Small intestine (tissue), 7 donors: ENCODE data around the gene CYP8B1. TPM values are rescaled to one million over a fixed set of nuclear protein-coding genes. Genes with fewer than 3 reads are reported as not detected.

ENCODE experiments used
- DNase-seq, 2 donors: peaks; one replicate each; pipeline versions ENCODE4 v3.0.0 to v3.0.0-alpha.2; 2013
- FAIRE-seq: peaks from 2 replicates; lab custom pipeline; 2012; peaks lifted over from hg19 to GRCh38; lab: Jason Lieb, UNC
- H3K27ac ChIP-seq, 3 donors: one replicate each; pipeline ENCODE4 v1.5.1; 2013; ENCODE audit warnings: low read length in 2 of 3, mild to moderate bottlenecking in 2 of 3, control low read depth in 1 of 3, inconsistent platforms in 1 of 3, low read depth in 1 of 3, moderate library complexity in 1 of 3
- H3K27me3 ChIP-seq, 3 donors: one replicate each; pipeline ENCODE4 v1.6.1; 2013; ENCODE audit warnings: low read length in 3 of 3, inconsistent platforms in 1 of 3; ENCODE audit not compliant: control insufficient read depth in 3 of 3, insufficient read depth in 3 of 3
- H3K36me3 ChIP-seq, 3 donors: one replicate each; pipeline ENCODE4 v1.6.1; 2013; ENCODE audit warnings: low read length in 3 of 3, inconsistent platforms in 1 of 3, low read depth in 1 of 3, mild to moderate bottlenecking in 1 of 3, moderate library complexity in 1 of 3; ENCODE audit not compliant: control insufficient read depth in 3 of 3, insufficient read depth in 2 of 3
- H3K4me1 ChIP-seq, 3 donors: one replicate each; pipeline ENCODE4 v1.6.1; 2013; ENCODE audit warnings: low read length in 2 of 3, inconsistent platforms in 1 of 3, low read depth in 1 of 3, mild to moderate bottlenecking in 1 of 3, moderate library complexity in 1 of 3; ENCODE audit not compliant: control insufficient read depth in 3 of 3, insufficient read depth in 2 of 3
- H3K4me3 ChIP-seq, 3 donors: one replicate each; pipeline ENCODE4 v1.5.1; 2013; ENCODE audit warnings: low read length in 3 of 3, control low read depth in 1 of 3, inconsistent platforms in 1 of 3, low read depth in 1 of 3, mild to moderate bottlenecking in 1 of 3, moderate library complexity in 1 of 3
- H3K9me3 ChIP-seq, 2 donors: one replicate each; pipeline ENCODE4 v1.6.1; 2013; ENCODE audit warnings: low read depth in 1 of 2, low read length in 1 of 2; ENCODE audit not compliant: control insufficient read depth in 2 of 2, insufficient read depth in 1 of 2
- WGBS, 3 donors: extraction: QIAGEN DNeasy Blood & Tissue Kit; methylation state at CpG; one replicate each; pipeline ENCODE4 v1.1.7; 2013; 5-methylcytosine and 5-hydroxymethylcytosine counted together
- polyA plus RNA-seq, 4 donors: library from polyadenylated mRNA; stranded (reverse) in 3 of 4; unstranded in 1 of 4; fragments of 200-250 nt in 3 of 4; fragments of 120-200 nt in 1 of 4; gene quantifications; one replicate each; pipeline versions ENCODE4 v1.2.1 to v1.2.3, GENCODE V29; 2013
- donor health status: healthy with polysubstance abuse.
- donor health status: control.
- donor health status: control.
- donor health status: Bipolar disorder and iron deficiency.
- donor health status: healthy.

CYP8B1 gene
- polyA plus RNA-seq, 4 donors, result 0.01 to 0.25 TPM; not detected in 2

- Histone ChIP-seq H3K9me3 (no peaks in the 10 kb centered on the region), H3K27me3 (no peaks in the 10 kb centered on the region), H3K4me1 (peaks cover 0 to 36% (median 7%) of the 10 kb centered on the region in 3 donors), H3K4me3 (no peak overlapping the region), H3K36me3 (no peaks in the 10 kb centered on the region), H3K27ac (peak overlapping the region in 1 of 3 donors; percentile 41)
- no peak for DNase-seq
- 72 to 80% (median 76%) methylated on average over 1 of the region's 1 CpG for WGBS, 3 donors
- FAIRE-seq, result no peak
Observed at GRCh38 chr3:42853056-42853455, 22.6 kb downstream of the CYP8B1 start.

DNA sequence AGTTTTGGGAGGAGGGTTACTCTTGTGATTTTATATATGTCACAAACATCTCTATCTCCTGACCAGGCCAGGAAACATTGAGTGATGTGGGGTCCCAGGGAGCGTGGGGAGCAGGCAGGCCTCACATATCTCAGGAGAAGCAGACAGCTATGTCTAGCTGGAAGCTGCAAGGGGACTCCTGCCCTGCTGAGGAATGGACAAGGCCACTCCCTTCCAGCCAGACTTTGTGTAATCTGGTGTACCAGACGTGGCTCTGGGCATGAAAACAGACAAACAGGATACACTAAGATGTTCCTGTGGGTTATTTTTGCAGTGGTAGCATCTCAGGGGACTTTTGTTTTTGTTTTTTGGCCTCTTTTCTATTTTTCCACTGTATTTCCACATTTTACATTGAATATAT lies 23.2 kb downstream of the CYP8B1 start:
- DNase-seq (peak; percentile 37 to 58), FAIRE-seq (no peak)
- no peaks in the 10 kb centered on the region for H3K9me3 ChIP-seq
- H3K27me3 ChIP-seq, result no peaks in the 10 kb centered on the region
- WGBS, 3 donors, result 32 to 46% (median 34%) methylated on average over 2 of the region's 2 CpGs
- peaks cover 0 to 36% (median 7%) of the 10 kb centered on the region in 3 donors for H3K4me1 ChIP-seq
- H3K4me3 ChIP-seq, result no peak overlapping the region
- peak overlapping the region in 1 of 3 donors; percentile 41 for H3K27ac ChIP-seq
- no peaks in the 10 kb centered on the region for H3K36me3 ChIP-seq

DNA sequence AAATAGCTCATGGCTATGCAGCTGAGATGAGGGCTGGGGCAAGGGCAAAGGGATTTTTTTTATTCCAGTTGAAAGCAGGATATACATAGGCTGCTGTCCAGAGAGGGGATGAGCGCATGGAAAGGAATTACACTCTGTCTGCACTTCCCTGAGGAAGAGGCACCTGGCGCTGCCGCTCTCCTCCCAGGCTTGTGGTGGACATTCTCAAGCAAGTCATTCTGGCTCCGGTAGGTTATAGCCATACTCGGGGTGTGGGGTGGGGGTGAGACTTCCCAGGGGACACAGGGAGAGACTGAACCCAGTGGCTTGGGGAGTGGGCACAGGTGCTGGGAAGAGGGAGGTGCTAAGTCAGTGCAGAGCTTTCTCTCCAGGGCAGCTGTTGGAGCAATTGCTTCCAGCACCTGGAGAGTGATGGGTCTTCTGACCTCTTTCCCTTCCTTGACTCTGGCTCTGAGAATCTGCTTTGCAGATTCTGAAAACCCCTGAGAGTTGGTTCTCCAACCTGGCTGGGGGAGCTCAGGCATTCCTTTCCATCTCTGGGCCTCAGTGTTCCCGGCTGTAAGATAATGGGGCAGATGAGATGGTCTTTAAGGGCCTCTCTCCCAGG lies 24.3 kb downstream of the CYP8B1 start:
- H3K9me3 ChIP-seq, result no peaks in the 10 kb centered on the region
- no peak overlapping the region for H3K4me3 ChIP-seq
- peaks cover 0 to 36% (median 7%) of the 10 kb centered on the region in 3 donors for H3K4me1 ChIP-seq
- peak overlapping the region in 1 of 3 donors; percentile 17 for H3K27ac ChIP-seq
- no peak for DNase-seq
- no peaks in the 10 kb centered on the region for H3K36me3 ChIP-seq
- 89 to 95% (median 91%) methylated on average over 6 of the region's 6 CpGs for WGBS, 3 donors
- no peak for FAIRE-seq
- no peaks in the 10 kb centered on the region for H3K27me3 ChIP-seq

DNA sequence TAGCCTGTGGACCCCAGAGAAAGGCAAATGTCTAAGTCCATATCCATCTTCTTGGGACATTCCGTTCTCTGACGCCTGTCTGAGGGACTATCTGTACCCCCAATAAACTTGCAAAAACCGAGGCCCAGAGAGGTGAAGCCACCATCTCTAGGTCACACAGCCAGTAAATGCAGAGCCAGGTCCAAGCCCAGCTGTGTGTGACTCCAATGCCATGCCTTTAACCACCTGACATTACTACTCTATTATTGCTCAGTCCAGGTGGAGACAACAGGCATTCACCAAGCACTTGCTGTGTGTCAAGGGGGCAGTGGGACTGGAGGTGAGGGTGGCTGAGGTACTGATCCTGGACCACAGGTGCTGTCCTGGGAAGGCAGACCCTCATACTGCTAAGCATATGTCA lies 25.4 kb downstream of the CYP8B1 start:
- no peaks in the 10 kb centered on the region for H3K9me3 ChIP-seq
- no peaks in the 10 kb centered on the region for H3K27me3 ChIP-seq
- peaks cover 0 to 28% (median 0%) of the 10 kb centered on the region in 3 donors for H3K4me1 ChIP-seq
- 88 to 93% (median 89%) methylated on average over 3 of the region's 3 CpGs for WGBS, 3 donors
- no peak for DNase-seq
- H3K27ac ChIP-seq, result no peak overlapping the region
- H3K36me3 ChIP-seq, result no peaks in the 10 kb centered on the region
- FAIRE-seq, result no peak
- no peak overlapping the region for H3K4me3 ChIP-seq

GRCh38 chr3:42849017-42849416 lies 26.7 kb downstream of the CYP8B1 start:
- H3K4me1 ChIP-seq, result peaks cover 0 to 24% (median 0%) of the 10 kb centered on the region in 3 donors
- H3K27me3 ChIP-seq, result no peaks in the 10 kb centered on the region
- FAIRE-seq (no peak), DNase-seq (no peak)
- H3K27ac ChIP-seq, result no peak overlapping the region
- H3K4me3 ChIP-seq, result no peak overlapping the region
- no peaks in the 10 kb centered on the region for H3K9me3 ChIP-seq
- WGBS, 3 donors, result 93 to 95% (median 95%) methylated on average over 7 of the region's 7 CpGs
- H3K36me3 ChIP-seq, result no peaks in the 10 kb centered on the region

DNA sequence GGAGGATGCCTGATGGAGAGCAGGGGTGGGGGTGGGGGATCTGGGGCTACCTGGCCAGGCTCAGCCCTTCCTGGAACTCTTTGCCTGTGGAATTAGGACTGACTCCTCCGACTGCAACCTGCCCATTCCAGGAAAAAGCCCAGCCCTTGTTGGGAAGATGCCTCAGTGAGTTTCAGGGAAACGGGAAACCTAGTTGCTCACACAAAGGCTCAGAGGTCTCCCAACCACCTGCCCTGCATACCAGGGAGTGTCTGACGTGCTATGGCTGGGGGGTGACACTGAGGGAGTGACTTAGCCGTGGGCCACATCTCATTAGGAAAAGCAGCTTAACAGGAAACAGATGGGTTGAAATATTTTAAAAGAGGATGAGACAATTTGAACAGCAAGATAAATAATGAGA lies 27.9 kb downstream of the CYP8B1 start:
- Histone ChIP-seq H3K4me3 (no peak overlapping the region), H3K36me3 (no peaks in the 10 kb centered on the region), H3K9me3 (no peaks in the 10 kb centered on the region), H3K4me1 (peaks cover 0 to 14% (median 0%) of the 10 kb centered on the region in 3 donors), H3K27me3 (no peaks in the 10 kb centered on the region), H3K27ac (peak overlapping the region in 1 of 3 donors; percentile 75)
- no peak for FAIRE-seq
- WGBS, 3 donors, result 8 to 36% (median 27%) methylated on average over 4 of the region's 4 CpGs
- peak in 1 of 2 donors; percentile 41 for DNase-seq

- Histone ChIP-seq H3K4me3 (no peak overlapping the region), H3K27ac (peak overlapping the region in 1 of 3 donors; percentile 75), H3K36me3 (no peaks in the 10 kb centered on the region), H3K27me3 (no peaks in the 10 kb centered on the region), H3K9me3 (no peaks in the 10 kb centered on the region), H3K4me1 (peaks cover 0 to 6% (median 0%) of the 10 kb centered on the region in 3 donors)
- FAIRE-seq (no peak), DNase-seq (no peak)
- WGBS, 3 donors, result 42 to 62% (median 61%) methylated on average over 5 of the region's 5 CpGs
Observed at GRCh38 chr3:42846685-42847522, 28.8 kb downstream of the CYP8B1 start.

DNA sequence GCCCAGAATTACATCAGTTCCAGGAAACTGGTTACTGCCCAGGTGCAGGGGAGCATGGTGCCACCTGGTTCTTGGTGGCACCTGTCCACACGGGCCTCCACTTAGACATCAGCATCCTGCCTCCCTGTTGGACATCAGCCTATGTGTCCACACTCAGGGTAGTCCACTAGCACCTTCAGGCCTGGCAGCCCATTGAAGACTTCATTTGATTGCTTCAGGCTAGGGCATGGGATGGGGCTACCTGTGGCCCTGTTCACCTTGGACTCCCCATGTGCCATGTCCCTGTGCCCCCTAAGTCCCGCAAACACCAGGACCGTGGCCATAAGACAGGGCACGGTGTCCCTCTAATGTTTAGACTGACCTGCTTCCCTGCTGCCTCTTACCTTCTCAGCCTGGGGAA lies 30.9 kb downstream of the CYP8B1 start:
- FAIRE-seq (no peak), DNase-seq (no peak)
- no peaks in the 10 kb centered on the region for H3K9me3 ChIP-seq
- no peaks in the 10 kb centered on the region for H3K27me3 ChIP-seq
- H3K4me3 ChIP-seq, result no peak overlapping the region
- peak overlapping the region in 1 of 3 donors; percentile 47 for H3K27ac ChIP-seq
- 79 to 87% (median 81%) methylated on average over 4 of the region's 4 CpGs for whole genome bisulfite sequencing, 3 donors
- H3K36me3 ChIP-seq, result no peaks in the 10 kb centered on the region
- H3K4me1 ChIP-seq, result no peaks in the 10 kb centered on the region
